HG03558 (cell line): Measurements from ENCODE around the gene PTCD2.

Experiments
- ATAC-seq: cut with Tn5 transposase; IDR thresholded peaks from one replicate; pipeline ENCODE4 v1.9.1; 2021; ENCODE audit warnings: moderate number of reproducible peaks; ENCODE audit not compliant: unreplicated experiment; ENCODE audit errors: extremely low read depth

The PTCD2 gene

GRCh38 chr5:72319976-72320752 is at the start of gene PTCD2, which contains the start of gene MRPS27:
PTCD2 (plus strand) TSS chr5:72320373; CDS start chr5:72320383, 10 bp downstream.
MRPS27 (minus strand) TSS chr5:72320240; CDS start chr5:72320221, 19 bp downstream.
- ATAC-seq: peak; percentile 95

- no peak for ATAC-seq
Measured at GRCh38 chr5:72271702-72272101, 48.5 kb upstream of the PTCD2 start.

- ATAC-seq: no peak
Measured at GRCh38 chr5:72272398-72272797, 47.8 kb upstream of the PTCD2 start.

GRCh38 chr5:72273547-72273946 is 46.6 kb upstream of the PTCD2 start:
- no peak for ATAC-seq

- no peak for ATAC-seq
Measured at GRCh38 chr5:72276219-72276752, 43.9 kb upstream of the PTCD2 start.

GRCh38 chr5:72280581-72281069 is 39.5 kb upstream of the PTCD2 start:
- no peak for ATAC-seq

GRCh38 chr5:72281430-72281763 is 38.8 kb upstream of the PTCD2 start:
- ATAC-seq: no peak

GRCh38 chr5:72281764-72282499 is 38.2 kb upstream of the PTCD2 start:
- no peak for ATAC-seq

- no peak for ATAC-seq
Measured at GRCh38 chr5:72282878-72283277, 37.3 kb upstream of the PTCD2 start.

- ATAC-seq: no peak
Measured at GRCh38 chr5:72283358-72283757, 36.8 kb upstream of the PTCD2 start.

GRCh38 chr5:72284559-72285423 is 35.4 kb upstream of the PTCD2 start:
- no peak for ATAC-seq

- no peak for ATAC-seq
Measured at GRCh38 chr5:72285424-72285821, 34.8 kb upstream of the PTCD2 start.

GRCh38 chr5:72286798-72287197 is 33.4 kb upstream of the PTCD2 start:
- no peak for ATAC-seq

- no peak for ATAC-seq
Measured at GRCh38 chr5:72288924-72289323, 31.2 kb upstream of the PTCD2 start.

GRCh38 chr5:72290356-72291133 is 29.6 kb upstream of the PTCD2 start:
- ATAC-seq: no peak

GRCh38 chr5:72291601-72292000 is 28.6 kb upstream of the PTCD2 start:
- ATAC-seq: no peak

GRCh38 chr5:72292411-72292810 is 27.8 kb upstream of the PTCD2 start:
- ATAC-seq: no peak

GRCh38 chr5:72293495-72294055 is 26.6 kb upstream of the PTCD2 start:
- ATAC-seq: no peak

GRCh38 chr5:72294473-72294872 is 25.7 kb upstream of the PTCD2 start:
- no peak for ATAC-seq
